HG02763 (cell line): ENCODE results near the gene USP31.
A peak's percentile ranks its signal among the peaks of the same experiment; 100 is the strongest.

Experiments
- ATAC-seq: cut with Tn5 transposase; IDR thresholded peaks from one replicate; pipeline ENCODE4 v1.9.1; 2021; ENCODE audit warnings: mild to moderate bottlenecking, moderate library complexity; ENCODE audit not compliant: unreplicated experiment

The USP31 gene

GRCh38 chr16:23064639-23065038 is 84.6 kb downstream of the USP31 start:
- no peak for ATAC-seq

- ATAC-seq, result no peak
Measured at GRCh38 chr16:23062524-23062923, 86.7 kb downstream of the USP31 start.

GRCh38 chr16:23061669-23062068 is 87.6 kb downstream of the USP31 start:
- no peak for ATAC-seq

GRCh38 chr16:23060458-23061320 is 88.6 kb downstream of the USP31 start:
- peak; percentile 53 for ATAC-seq

- ATAC-seq, result no peak
Measured at GRCh38 chr16:23059433-23059832, 89.8 kb downstream of the USP31 start.

DNA sequence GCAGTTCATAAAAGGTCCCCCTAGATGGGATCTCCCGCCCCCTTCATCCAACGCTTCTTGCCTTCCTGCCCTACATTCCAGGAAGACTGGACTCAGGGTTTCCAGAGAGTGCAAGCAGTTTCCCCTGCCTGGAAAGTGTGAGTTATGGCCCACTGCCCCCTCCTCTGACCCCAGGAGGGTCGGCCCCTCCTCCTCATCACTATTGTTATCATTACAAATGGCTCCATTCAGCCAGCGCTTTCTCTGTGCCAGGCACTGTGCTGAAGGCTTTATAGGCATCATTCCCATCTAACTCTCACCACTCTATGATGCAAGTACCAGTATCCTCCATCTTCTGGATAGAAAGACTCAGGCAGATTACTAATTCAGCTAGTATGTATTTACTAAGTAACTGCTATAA is 90.7 kb downstream of the USP31 start:
- no peak for ATAC-seq

DNA sequence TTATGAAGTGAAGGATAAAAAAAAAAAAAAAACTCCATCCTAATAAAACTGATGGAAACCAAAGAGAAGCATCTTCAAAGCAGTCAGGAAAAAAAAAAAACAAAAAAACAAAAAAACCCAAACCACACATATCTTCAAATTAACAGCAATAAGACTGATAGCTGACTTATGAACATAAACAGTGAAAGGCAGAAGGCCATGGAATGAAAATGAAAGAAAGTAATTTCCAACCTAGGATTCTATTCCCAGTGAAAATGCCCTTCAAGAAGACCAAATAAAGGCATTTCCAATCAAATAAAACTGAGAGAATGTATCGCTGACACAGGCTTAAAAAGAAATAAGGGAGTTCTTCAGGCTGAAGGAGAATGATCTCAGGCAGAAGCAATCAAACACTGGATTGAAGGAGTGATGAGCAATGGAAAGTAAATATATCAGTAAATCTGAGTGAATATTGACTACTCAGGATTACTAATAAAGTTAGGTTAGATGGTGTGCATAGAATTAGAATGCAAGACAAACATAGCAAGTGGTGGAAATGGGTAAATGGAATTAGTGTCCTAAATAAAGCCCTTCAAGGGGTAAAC is 92.1 kb downstream of the USP31 start:
- ATAC-seq, result no peak

DNA sequence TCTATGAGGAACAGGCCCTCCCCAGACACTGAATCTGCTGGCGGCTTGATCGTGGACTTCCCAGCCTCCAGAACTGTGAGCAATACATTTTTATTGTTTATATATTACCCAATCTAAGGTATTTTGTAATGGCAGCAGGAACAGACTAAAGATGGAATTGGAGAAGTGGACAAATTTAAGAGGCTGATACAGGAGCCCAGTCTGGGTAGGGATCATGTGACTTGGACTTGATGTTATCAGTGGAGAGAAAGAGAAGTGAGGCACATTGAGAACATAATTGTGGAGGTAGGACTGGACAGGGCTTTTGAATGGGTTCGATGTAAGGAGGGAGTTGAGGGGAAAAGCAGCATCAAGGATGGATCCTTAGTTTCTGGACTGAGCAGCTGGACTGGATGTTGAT is 93.8 kb downstream of the USP31 start:
- no peak for ATAC-seq

DNA sequence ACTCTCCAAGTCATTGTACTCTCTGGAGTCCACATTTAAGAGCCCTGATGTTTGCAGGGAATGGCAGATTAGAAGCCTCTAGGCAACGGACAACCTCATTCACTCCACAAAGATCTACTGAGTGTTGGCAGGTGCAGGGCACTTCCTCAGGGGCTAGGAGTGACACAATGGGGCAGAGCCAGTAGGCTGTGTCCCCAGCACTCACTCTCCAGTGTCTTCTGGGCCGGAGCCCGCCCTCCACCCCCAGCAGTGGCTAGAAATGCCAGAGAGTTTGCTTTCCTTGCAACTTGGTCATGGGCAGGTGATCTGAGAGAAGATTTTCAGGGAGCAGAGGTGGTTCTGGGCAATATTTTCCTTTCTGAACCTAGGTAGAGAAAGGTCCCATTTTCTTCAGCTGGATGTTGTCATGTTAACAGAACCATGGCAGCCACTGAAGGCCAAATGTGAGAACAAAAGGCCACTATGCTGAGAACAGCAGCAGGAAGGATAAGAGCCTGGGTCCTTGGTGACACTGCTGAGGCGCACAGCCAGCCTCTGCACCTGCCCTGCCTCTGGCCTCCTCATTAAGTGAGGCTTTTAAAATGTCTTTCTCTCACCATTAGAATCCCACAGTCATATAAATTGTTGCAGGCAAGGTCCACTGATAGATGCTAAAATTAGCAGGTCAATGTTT is 96.2 kb downstream of the USP31 start:
- ATAC-seq, result no peak

- ATAC-seq, result no peak
Measured at GRCh38 chr16:23052221-23052620, 97.0 kb downstream of the USP31 start.

GRCh38 chr16:23051587-23051986 is 97.7 kb downstream of the USP31 start:
- no peak for ATAC-seq

- no peak for ATAC-seq
Measured at GRCh38 chr16:23048164-23048563, 101.1 kb downstream of the USP31 start.

GRCh38 chr16:23045025-23045424 is 104.2 kb downstream of the USP31 start:
- ATAC-seq, result no peak

DNA sequence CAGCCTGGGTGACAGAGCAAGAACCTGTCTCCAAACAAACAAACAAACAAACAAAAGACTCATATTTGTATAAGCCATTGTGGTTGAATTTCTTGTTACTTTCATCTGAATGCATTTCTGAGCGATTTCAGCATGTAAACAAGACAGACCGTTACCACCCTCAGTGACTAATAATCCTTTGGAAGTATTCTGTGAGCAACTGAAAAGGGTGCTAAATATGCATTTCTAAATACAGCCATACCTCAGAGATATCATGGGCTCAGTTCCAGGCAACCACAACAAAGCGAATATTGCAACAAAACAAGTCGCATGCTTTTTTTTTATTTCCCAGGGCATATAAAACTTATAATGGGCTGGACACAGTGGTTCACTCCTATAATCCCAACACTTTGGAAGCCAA is 109.0 kb downstream of the USP31 start:
- ATAC-seq, result no peak

DNA sequence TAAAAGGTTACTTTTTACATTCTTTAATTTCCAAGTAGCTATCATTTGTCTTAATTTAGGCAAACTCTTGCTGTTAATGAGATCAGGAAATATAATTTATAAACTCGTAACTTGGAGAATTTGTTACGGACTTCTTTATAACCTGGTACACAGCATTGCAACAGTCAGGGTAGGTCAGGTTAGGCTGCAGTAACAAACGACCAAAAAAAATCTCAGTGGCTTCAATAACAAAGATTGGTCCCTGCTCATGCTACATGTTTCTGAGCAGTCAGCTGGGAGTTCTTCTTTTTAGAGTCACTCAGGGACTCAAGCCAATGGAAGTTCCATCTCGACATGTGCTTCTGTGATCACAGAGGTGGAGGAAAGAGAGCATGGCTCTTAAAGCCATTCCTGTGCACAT is 110.1 kb downstream of the USP31 start:
- no peak for ATAC-seq

DNA sequence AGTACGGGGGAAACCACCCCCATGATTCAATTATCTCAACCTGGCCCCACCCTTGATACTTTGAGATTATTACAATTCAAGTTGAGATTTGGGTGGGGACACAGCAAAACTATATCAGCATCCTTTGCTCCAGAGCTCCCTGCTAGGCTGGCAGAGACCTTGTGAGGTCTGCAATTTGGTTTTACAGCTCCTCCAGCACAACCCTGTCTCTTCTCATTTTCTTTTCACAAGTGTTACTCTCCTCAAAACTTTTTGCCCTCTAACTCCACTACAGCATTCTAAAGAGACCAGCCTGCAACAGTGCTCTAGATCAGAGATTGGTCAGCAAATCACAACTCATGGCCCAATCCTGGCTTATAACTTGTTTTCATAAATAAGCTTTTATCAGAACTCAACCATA is 114.0 kb downstream of the USP31 start:
- ATAC-seq, result no peak

- ATAC-seq, result no peak
Measured at GRCh38 chr16:23031508-23032098, 117.6 kb downstream of the USP31 start.

DNA sequence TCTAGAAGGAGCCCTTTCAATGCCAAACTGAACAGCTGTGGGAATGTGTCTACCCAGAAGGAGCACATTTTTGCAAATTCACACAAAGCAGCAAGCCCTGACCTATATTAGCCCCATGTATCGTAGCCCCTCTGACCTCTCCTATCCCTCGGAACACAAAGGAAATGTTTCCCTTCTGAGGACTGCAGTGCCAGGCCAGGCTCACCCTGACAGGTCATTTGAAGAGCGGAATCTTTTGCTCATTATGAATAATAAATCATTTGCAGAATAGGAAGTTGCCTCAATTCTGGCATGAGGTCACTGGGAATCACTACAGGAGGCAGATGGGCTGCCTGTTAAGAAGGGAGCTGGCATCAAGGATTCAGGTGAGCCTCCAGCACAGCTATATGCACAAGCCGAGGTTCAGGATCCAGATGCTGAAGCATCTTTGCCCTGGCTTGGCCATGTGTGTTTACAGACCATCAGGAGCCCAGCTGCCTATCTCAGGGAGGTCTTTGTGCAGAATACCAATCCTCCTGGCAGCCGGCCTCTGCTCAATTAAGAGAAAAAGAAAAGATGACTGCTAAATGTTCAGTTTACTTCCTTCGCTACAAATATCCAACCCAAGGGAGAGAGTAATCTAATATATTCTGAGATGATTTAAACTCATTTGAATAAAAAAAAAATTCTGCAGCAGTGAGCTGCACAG is 119.4 kb downstream of the USP31 start:
- no peak for ATAC-seq

- no peak for ATAC-seq
Measured at GRCh38 chr16:23027386-23027785, 121.9 kb downstream of the USP31 start.

DNA sequence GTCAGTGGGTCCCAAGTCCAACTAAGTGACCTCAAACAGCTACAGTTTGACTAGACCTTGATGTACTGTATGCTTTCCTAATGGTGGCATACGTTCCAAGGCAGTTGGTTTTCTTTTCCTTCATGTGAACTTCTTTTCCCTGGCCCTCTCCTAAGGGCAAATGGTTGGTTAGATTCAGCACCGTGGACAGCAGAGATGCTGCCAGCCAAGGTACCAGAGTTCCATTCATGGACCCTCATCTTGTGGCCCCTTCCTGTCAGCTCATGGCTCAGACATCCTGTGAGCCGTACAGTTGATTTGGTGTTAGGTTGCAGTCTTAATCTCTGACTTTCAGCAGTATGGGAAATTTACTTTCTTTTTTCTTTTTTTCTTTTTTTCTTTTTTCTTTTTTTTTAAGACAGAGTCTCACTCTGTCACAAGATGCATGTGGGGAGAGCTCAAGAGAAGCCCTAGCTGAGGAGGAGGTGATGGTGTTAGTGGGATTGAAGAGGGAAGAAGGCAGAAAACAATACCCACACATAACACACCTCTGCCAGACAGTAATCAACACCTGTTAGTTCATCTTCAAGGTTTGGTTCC is 122.4 kb downstream of the USP31 start:
- ATAC-seq, result no peak
